DOHH2 (cell line): ENCODE measurements around the gene RRN3.
"Not testable (repeated sequence)": the region's sequence is repeated elsewhere in the genome, so short reads cannot be mapped to it uniquely, and the experiment has no call there.

Experiments used
- EZH2phosphoT487 ChIP-seq: fragments of 200-600 bp; sonication (generic); IDR thresholded peaks from 2 replicates; pipeline ENCODE4 v1.6.1; 2017; ENCODE audit warnings: borderline replicate concordance, mild to moderate bottlenecking, antibody characterized with exemption, low read length, moderate library complexity, mixed read lengths
- TF ChIP-seq, protein P1 (sequence below): fragments of 200-600 bp; sonication (generic); IDR thresholded peaks from one replicate; pipeline ENCODE4 v1.5.1; 2014; ENCODE audit warnings: antibody characterized with exemption, mild to moderate bottlenecking, low read depth, low read length; ENCODE audit not compliant: poor library complexity, severe bottlenecking

DNA sequence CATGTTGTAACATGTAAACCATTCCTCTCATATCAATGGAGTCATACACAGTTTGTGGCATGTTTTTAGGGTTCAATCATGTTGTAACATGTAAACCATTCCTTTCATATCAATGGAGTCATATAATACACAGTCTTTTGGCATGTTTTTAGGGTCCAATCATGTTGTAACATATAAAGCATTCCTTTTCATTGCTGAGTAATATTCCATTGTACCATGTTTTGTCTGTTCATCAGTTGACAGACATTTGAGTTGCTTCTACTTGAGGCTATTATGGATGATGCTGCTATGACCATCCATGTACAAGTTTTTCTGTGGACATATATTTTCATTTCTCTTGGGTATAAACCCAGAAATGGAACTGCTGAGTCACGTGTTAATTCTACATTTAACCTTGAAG lies 13.2 kb downstream of the RRN3 start:
- TF ChIP-seq, protein P1, sequence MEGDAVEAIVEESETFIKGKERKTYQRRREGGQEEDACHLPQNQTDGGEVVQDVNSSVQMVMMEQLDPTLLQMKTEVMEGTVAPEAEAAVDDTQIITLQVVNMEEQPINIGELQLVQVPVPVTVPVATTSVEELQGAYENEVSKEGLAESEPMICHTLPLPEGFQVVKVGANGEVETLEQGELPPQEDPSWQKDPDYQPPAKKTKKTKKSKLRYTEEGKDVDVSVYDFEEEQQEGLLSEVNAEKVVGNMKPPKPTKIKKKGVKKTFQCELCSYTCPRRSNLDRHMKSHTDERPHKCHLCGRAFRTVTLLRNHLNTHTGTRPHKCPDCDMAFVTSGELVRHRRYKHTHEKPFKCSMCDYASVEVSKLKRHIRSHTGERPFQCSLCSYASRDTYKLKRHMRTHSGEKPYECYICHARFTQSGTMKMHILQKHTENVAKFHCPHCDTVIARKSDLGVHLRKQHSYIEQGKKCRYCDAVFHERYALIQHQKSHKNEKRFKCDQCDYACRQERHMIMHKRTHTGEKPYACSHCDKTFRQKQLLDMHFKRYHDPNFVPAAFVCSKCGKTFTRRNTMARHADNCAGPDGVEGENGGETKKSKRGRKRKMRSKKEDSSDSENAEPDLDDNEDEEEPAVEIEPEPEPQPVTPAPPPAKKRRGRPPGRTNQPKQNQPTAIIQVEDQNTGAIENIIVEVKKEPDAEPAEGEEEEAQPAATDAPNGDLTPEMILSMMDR: not testable (repeated sequence)
- not testable (repeated sequence) for TF ChIP-seq EZH2phosphoT487
